Mesenchymal stem cell (in vitro differentiated cells and primary cell): ENCODE results near the gene ZRANB1.

ENCODE experiments used
- DNase-seq: peaks from one replicate; pipeline ENCODE4 v3.0.0-alpha.2; 2013
- H2AFZ ChIP-seq: one replicate; pipeline ENCODE4 v1.6.1; 2013; ENCODE audit warnings: low read depth, mild to moderate bottlenecking, control low read depth, inconsistent platforms, low read length, moderate library complexity
- H2AK5ac ChIP-seq: 2 replicates; pipeline ENCODE4 v1.6.1; 2013; ENCODE audit warnings: low read length, moderate library complexity, mild to moderate bottlenecking, inconsistent platforms; ENCODE audit not compliant: severe bottlenecking
- H2BK120ac ChIP-seq: one replicate; pipeline ENCODE4 v1.6.1; 2013; ENCODE audit warnings: low read depth, mild to moderate bottlenecking, inconsistent platforms, low read length, moderate library complexity
- H2BK12ac ChIP-seq, 2 experiments: one replicate each; pipeline ENCODE4 v1.6.1; 2013; ENCODE audit warnings: inconsistent platforms in 2 of 2, low read length in 2 of 2, mild to moderate bottlenecking in 2 of 2, moderate library complexity in 2 of 2, control low read depth in 1 of 2
- H2BK15ac ChIP-seq: one replicate; pipeline ENCODE4 v1.6.1; 2013; ENCODE audit warnings: mild to moderate bottlenecking, low read depth, inconsistent platforms; ENCODE audit not compliant: poor library complexity, severe bottlenecking
- H2BK5ac ChIP-seq: 2 replicates; pipeline ENCODE4 v1.6.1; 2013; ENCODE audit warnings: low read depth, mild to moderate bottlenecking, low read length, control low read depth, inconsistent platforms; ENCODE audit not compliant: poor library complexity, severe bottlenecking
- H3K14ac ChIP-seq, 2 experiments: one replicate each; pipeline ENCODE4 v1.6.1; 2013; ENCODE audit warnings: inconsistent platforms in 2 of 2, low read length in 2 of 2, control low read depth in 1 of 2, mild to moderate bottlenecking in 1 of 2, moderate library complexity in 1 of 2
- H3K18ac ChIP-seq, 2 experiments: one replicate each; pipeline ENCODE4 v1.6.1; 2013; ENCODE audit warnings: inconsistent platforms in 2 of 2, low read length in 2 of 2, control low read depth in 1 of 2, low read depth in 1 of 2, mild to moderate bottlenecking in 1 of 2
- H3K23ac ChIP-seq, 2 experiments: one replicate each; pipeline ENCODE4 v1.6.1; 2013; ENCODE audit warnings: inconsistent platforms in 2 of 2, low read length in 2 of 2, mild to moderate bottlenecking in 2 of 2, moderate library complexity in 2 of 2, control low read depth in 1 of 2
- H3K27ac ChIP-seq: 2 replicates; pipeline ENCODE4 v1.5.1; 2013; ENCODE audit warnings: mild to moderate bottlenecking, moderate library complexity, low read length, control low read depth, inconsistent platforms; ENCODE audit not compliant: poor library complexity, severe bottlenecking
- H3K27me3 ChIP-seq, 2 experiments: 2 replicates each; pipeline versions ENCODE4 v1.6.1 to v1.7.0; 2013; ENCODE audit warnings: low read length in 2 of 2, mild to moderate bottlenecking in 2 of 2, moderate library complexity in 2 of 2, control low read depth in 1 of 2, inconsistent platforms in 1 of 2; ENCODE audit not compliant: control insufficient read depth in 1 of 2, insufficient read depth in 1 of 2
- H3K36me3 ChIP-seq, 2 experiments: 2 replicates each; pipeline versions ENCODE4 v1.6.1 to v1.7.0; 2013; ENCODE audit warnings: low read length in 2 of 2, control low read depth in 1 of 2, inconsistent platforms in 1 of 2, low read depth in 1 of 2, mild to moderate bottlenecking in 1 of 2; ENCODE audit not compliant: insufficient read depth in 2 of 2, control insufficient read depth in 1 of 2
- H3K4ac ChIP-seq, 2 experiments: one replicate each; pipeline ENCODE4 v1.6.1; 2013; ENCODE audit warnings: inconsistent platforms in 2 of 2, low read length in 2 of 2, mild to moderate bottlenecking in 2 of 2, moderate library complexity in 2 of 2, control low read depth in 1 of 2, low read depth in 1 of 2
- H3K4me1 ChIP-seq: 2 replicates; pipeline ENCODE4 v1.6.1; 2013; ENCODE audit warnings: low read depth, low read length, control low read depth; ENCODE audit not compliant: control insufficient read depth, insufficient read depth
- H3K4me2 ChIP-seq: 2 replicates; pipeline ENCODE4 v1.6.1; 2013; ENCODE audit warnings: low read length, mild to moderate bottlenecking, inconsistent platforms; ENCODE audit not compliant: poor library complexity, severe bottlenecking
- H3K4me3 ChIP-seq, 2 experiments: 2 replicates each; pipeline versions ENCODE4 v1.5.1 to v1.7.0; 2013; ENCODE audit warnings: low read length in 2 of 2, mild to moderate bottlenecking in 2 of 2, control low read depth in 1 of 2, low read depth in 1 of 2; ENCODE audit not compliant: insufficient read depth in 1 of 2
- H3K79me1 ChIP-seq: replicated peaks from 2 replicates; pipeline ENCODE4 v1.6.1; 2013; ENCODE audit warnings: mild to moderate bottlenecking, control low read depth, low read length, inconsistent platforms; ENCODE audit not compliant: poor library complexity, severe bottlenecking
- H3K9ac ChIP-seq: 2 replicates; pipeline ENCODE4 v1.7.0; 2013; ENCODE audit warnings: mild to moderate bottlenecking, low read length, moderate library complexity
- H3K9me3 ChIP-seq: 2 replicates; pipeline ENCODE4 v1.7.0; 2013; ENCODE audit warnings: mild to moderate bottlenecking, low read length; ENCODE audit not compliant: control insufficient read depth
- H4K8ac ChIP-seq: one replicate; pipeline ENCODE4 v1.6.1; 2013; ENCODE audit warnings: inconsistent platforms, mild to moderate bottlenecking, low read length, moderate library complexity
- H4K91ac ChIP-seq: one replicate; pipeline ENCODE4 v1.6.1; 2013; ENCODE audit warnings: mild to moderate bottlenecking, low read length, inconsistent platforms
- WGBS: methylation state at CpG from one replicate; pipeline ENCODE4 v1.1.7; 2013; ENCODE audit warnings: mixed read lengths; 5-methylcytosine and 5-hydroxymethylcytosine counted together

ZRANB1 gene

DNA sequence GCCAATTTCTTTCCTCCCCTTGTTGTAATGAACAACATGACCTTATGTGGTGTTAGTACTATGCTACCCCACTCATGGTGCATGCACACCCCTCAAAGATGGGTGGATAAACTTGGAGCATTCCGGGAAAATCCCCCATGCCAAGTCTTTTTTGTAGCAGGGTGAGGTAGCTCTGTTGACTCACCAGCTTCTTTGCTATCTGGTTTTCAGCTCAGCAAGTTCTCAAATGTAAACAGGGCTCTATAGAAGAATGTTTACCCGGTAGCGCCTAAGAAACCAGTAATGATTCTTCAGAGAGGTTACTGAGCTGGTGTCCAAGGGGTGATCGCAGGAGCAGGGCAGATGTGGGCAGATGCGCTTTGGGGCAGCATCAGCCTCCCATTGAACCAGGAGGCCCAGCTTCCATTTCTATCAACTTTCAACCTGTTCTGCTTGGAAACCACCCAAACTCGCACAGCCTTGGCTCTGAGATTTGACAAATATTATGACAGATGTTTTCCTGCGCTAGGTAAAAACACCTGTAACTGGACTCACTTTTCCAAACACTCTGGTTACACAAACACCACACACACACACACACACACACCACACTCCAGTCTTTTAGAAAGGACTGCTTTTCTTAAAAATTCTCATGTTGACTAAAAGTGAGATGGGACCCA is 87.8 kb downstream of the ZRANB1 start:
- 67% methylated on average over 7 of the region's 7 CpGs for WGBS

DNA sequence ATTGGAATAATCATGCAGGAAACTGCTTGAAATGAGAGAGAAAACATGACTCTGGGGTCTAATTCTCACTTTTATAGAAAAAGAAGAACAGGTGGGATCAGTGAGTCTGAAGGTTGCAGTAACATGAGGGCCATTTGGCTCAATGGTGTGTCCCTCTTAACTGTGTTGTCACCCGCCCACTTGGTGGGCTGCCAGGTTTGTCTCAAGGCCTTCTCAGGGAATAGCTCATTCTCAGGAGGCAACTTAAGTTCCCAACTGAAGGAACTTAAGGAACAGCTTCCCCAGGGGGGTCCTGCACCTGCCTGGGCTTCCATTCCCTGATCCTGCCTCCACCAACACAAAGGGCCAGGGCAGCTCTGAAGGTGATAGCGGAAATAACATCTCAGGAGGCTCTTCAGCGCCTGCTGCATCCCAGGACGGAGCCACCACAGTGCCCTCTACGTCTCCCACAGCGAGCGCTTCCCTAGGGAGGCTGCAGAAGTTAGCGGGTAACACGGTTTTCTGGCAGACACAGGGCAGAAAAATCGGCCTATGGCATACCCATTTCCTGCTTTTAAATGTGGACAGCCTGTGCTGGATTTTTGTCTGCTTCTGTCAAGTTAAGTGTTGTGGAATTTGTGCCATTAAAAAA is 88.8 kb downstream of the ZRANB1 start:
- Histone ChIP-seq H2BK15ac (no peak overlapping the region), H3K79me1 (peaks cover 45% of the 10 kb centered on the region), H4K8ac (no peak overlapping the region), H4K91ac (no peak overlapping the region), H2AFZ (no peak overlapping the region), H3K4me1 (peaks cover 27% of the 10 kb centered on the region), H3K9ac (no peak overlapping the region), H2BK12ac (no peak overlapping the region), H2BK120ac (no peak overlapping the region), H3K4me3 (no peak overlapping the region), H2AK5ac (no peak overlapping the region), H2BK5ac (no peak overlapping the region), H3K27ac (no peak overlapping the region), H3K27me3 (no peaks in the 10 kb centered on the region), H3K36me3 (peaks cover 12 to 44% of the 10 kb centered on the region in 2 experiments), H3K14ac (no peak overlapping the region), H3K9me3 (no peaks in the 10 kb centered on the region), H3K18ac (peak overlapping the region in 1 of 2 experiments; percentile 14), H3K23ac (peak overlapping the region in 1 of 2 experiments; percentile 44), H3K4me2 (no peak overlapping the region), H3K4ac (no peak overlapping the region)
- WGBS, result 87% methylated on average over 10 of the region's 10 CpGs
- DNase-seq, result no peak

More for the DNA sequence above, 87.8 kb downstream of the ZRANB1 start:
- Histone ChIP-seq H3K14ac (no peak overlapping the region), H3K9ac (no peak overlapping the region), H3K4me1 (peaks cover 25% of the 10 kb centered on the region), H2BK15ac (no peak overlapping the region), H3K4me2 (no peak overlapping the region), H3K4me3 (no peak overlapping the region), H2AFZ (no peak overlapping the region), H3K79me1 (peaks cover 52% of the 10 kb centered on the region), H2BK120ac (no peak overlapping the region), H3K27ac (no peak overlapping the region), H3K18ac (peak overlapping the region in 1 of 2 experiments; percentile 4), H2BK5ac (no peak overlapping the region), H4K91ac (no peak overlapping the region), H3K23ac (no peak overlapping the region), H4K8ac (no peak overlapping the region), H3K36me3 (peaks cover 15 to 48% of the 10 kb centered on the region in 2 experiments), H2BK12ac (no peak overlapping the region), H3K27me3 (no peaks in the 10 kb centered on the region), H3K4ac (no peak overlapping the region), H2AK5ac (no peak overlapping the region), H3K9me3 (no peaks in the 10 kb centered on the region)
- DNase-seq, result peak; percentile 89

DNA sequence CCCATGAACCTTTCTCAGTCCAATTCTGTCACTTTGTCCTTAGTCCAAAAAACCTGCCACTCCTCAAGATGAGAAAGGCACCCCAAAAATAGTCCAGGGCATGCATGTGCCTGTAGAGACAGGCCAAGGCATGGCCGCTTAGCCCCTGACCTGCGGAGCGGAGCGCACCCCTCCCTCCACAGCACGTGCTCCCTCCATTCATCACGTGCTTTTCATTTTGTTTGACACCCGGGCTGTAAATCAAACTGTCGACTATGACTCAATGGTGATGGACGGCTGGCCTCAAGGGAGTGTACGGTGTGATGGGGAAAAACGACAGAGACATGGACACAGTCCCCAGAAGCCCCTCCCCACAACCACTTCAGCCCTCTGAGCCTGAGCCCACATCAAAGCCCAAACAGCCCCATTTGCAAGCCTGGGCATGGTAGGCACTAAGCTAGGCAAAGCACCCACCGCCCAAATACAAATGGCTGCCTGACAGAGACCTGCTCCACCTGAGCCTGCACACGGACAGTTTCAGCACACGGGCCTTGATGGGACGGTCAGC is 90.6 kb downstream of the ZRANB1 start:
- Histone ChIP-seq H2BK12ac (peak overlapping the region in 1 of 2 experiments; percentile 23), H2BK15ac (no peak overlapping the region), H3K23ac (peak overlapping the region in 1 of 2 experiments; percentile 65), H2AFZ (no peak overlapping the region), H3K36me3 (peaks cover 18 to 29% of the 10 kb centered on the region in 2 experiments), H3K4me1 (peaks cover 33% of the 10 kb centered on the region), H2AK5ac (peak overlapping the region; percentile 12), H3K14ac (no peak overlapping the region), H2BK120ac (no peak overlapping the region), H3K4me3 (peak overlapping the region in 1 of 2 experiments; percentile 18), H3K27ac (no peak overlapping the region), H3K4me2 (no peak overlapping the region), H3K9me3 (no peaks in the 10 kb centered on the region), H3K27me3 (no peaks in the 10 kb centered on the region), H3K79me1 (peaks cover 42% of the 10 kb centered on the region), H4K8ac (peak overlapping the region; percentile 37), H3K9ac (no peak overlapping the region), H3K4ac (peak overlapping the region in 1 of 2 experiments; percentile 26), H4K91ac (peak overlapping the region; percentile 59), H2BK5ac (no peak overlapping the region), H3K18ac (peak overlapping the region; percentile 24 to 68)
- no peak for DNase-seq
- 83% methylated on average over 15 of the region's 15 CpGs for WGBS
